ENCODE data around the gene STARD8.

DNA sequence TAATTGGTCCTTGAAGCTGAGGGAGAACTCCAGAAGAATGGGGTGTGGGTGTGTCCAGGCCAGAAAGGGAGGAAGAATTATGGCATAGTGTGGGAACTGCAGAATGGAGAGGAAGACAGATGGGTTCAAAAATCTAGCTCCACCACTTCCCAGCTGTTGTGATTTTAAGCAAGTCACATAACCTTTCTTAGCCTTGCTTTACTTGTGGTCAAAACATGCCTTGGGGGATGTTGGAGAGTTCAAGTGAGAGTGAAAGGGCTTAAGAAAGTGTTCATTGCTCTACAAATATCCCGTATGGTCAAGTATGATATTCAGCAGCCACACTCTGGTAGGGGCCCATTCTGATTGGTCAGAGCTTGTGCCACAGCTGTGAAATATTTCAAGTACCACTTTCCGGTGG lies 15.0 kb upstream of the STARD8 start:
- TF ChIP-seq TAF1 (conservative IDR thresholded peaks at IDR 0.05) = no peak
- no peak for TF ChIP-seq GABPA (IDR thresholded peaks at IDR 0.05 in 1 of 2, conservative IDR thresholded peaks at IDR 0.05 in 1 of 2)
- TF ChIP-seq, protein P1, sequence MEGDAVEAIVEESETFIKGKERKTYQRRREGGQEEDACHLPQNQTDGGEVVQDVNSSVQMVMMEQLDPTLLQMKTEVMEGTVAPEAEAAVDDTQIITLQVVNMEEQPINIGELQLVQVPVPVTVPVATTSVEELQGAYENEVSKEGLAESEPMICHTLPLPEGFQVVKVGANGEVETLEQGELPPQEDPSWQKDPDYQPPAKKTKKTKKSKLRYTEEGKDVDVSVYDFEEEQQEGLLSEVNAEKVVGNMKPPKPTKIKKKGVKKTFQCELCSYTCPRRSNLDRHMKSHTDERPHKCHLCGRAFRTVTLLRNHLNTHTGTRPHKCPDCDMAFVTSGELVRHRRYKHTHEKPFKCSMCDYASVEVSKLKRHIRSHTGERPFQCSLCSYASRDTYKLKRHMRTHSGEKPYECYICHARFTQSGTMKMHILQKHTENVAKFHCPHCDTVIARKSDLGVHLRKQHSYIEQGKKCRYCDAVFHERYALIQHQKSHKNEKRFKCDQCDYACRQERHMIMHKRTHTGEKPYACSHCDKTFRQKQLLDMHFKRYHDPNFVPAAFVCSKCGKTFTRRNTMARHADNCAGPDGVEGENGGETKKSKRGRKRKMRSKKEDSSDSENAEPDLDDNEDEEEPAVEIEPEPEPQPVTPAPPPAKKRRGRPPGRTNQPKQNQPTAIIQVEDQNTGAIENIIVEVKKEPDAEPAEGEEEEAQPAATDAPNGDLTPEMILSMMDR (IDR thresholded peaks at IDR 0.05; ENCODE audit: low read depth, low read length, missing input control) = no peak
- TF ChIP-seq, protein P2, sequence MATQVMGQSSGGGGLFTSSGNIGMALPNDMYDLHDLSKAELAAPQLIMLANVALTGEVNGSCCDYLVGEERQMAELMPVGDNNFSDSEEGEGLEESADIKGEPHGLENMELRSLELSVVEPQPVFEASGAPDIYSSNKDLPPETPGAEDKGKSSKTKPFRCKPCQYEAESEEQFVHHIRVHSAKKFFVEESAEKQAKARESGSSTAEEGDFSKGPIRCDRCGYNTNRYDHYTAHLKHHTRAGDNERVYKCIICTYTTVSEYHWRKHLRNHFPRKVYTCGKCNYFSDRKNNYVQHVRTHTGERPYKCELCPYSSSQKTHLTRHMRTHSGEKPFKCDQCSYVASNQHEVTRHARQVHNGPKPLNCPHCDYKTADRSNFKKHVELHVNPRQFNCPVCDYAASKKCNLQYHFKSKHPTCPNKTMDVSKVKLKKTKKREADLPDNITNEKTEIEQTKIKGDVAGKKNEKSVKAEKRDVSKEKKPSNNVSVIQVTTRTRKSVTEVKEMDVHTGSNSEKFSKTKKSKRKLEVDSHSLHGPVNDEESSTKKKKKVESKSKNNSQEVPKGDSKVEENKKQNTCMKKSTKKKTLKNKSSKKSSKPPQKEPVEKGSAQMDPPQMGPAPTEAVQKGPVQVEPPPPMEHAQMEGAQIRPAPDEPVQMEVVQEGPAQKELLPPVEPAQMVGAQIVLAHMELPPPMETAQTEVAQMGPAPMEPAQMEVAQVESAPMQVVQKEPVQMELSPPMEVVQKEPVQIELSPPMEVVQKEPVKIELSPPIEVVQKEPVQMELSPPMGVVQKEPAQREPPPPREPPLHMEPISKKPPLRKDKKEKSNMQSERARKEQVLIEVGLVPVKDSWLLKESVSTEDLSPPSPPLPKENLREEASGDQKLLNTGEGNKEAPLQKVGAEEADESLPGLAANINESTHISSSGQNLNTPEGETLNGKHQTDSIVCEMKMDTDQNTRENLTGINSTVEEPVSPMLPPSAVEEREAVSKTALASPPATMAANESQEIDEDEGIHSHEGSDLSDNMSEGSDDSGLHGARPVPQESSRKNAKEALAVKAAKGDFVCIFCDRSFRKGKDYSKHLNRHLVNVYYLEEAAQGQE (IDR thresholded peaks at IDR 0.05) = no peak
- TF ChIP-seq NR2F2 (IDR thresholded peaks at IDR 0.05) = no peak
- no peak for TF ChIP-seq RAD21 (IDR thresholded peaks at IDR 0.05)
- TF ChIP-seq, protein P3, sequence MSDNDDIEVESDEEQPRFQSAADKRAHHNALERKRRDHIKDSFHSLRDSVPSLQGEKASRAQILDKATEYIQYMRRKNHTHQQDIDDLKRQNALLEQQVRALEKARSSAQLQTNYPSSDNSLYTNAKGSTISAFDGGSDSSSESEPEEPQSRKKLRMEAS (IDR thresholded peaks at IDR 0.05) = no peak
- no peak for TF ChIP-seq FOXA2 (IDR thresholded peaks at IDR 0.05)
- no peak for TF ChIP-seq YY1 (IDR thresholded peaks at IDR 0.05)
- no peak for TF ChIP-seq EGR1 (IDR thresholded peaks at IDR 0.05; ENCODE audit: low read depth in 2 of 2)
- TF ChIP-seq, protein P4, sequence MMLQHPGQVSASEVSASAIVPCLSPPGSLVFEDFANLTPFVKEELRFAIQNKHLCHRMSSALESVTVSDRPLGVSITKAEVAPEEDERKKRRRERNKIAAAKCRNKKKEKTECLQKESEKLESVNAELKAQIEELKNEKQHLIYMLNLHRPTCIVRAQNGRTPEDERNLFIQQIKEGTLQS (IDR thresholded peaks at IDR 0.05) = no peak
- TF ChIP-seq FOXA1 (IDR thresholded peaks at IDR 0.05) = no peak

All from liver (tissue), 3 donors.